ENCODE measurements around the gene SLC12A2. TPM values are rescaled to one million over a fixed set of nuclear protein-coding genes. Genes with fewer than 3 reads are reported as not detected.

SLC12A2 gene
- total and polyA plus RNA-seq, 10 donors: 2.0 to 20.4 (median 16.0) TPM

DNA sequence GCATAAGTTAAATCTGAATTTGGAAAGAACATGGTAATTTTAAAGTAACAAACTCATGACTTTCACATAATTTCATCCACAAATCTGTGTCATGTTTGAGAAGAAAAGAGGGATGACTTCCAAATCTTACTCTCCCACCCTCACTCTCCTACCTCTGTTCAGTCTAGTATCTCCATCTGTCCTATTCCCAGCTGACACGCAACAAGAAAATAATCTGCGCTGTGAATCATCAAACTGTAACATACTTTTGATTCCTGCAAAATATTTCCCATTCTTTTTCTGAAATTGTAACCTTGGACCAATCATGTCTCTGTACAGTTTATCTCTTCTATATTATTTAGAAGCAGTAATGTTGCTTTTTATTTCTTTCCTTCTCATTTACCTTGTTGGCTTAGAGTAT, 91.4 kb downstream of the SLC12A2 start:
- no peak overlapping the region for H3K27ac ChIP-seq
- TF ChIP-seq POLR2A (IDR thresholded peaks at IDR 0.05) (no peak), POLR2AphosphoS5 (IDR thresholded peaks at IDR 0.05) (no peak)
- TF ChIP-seq, protein P1, sequence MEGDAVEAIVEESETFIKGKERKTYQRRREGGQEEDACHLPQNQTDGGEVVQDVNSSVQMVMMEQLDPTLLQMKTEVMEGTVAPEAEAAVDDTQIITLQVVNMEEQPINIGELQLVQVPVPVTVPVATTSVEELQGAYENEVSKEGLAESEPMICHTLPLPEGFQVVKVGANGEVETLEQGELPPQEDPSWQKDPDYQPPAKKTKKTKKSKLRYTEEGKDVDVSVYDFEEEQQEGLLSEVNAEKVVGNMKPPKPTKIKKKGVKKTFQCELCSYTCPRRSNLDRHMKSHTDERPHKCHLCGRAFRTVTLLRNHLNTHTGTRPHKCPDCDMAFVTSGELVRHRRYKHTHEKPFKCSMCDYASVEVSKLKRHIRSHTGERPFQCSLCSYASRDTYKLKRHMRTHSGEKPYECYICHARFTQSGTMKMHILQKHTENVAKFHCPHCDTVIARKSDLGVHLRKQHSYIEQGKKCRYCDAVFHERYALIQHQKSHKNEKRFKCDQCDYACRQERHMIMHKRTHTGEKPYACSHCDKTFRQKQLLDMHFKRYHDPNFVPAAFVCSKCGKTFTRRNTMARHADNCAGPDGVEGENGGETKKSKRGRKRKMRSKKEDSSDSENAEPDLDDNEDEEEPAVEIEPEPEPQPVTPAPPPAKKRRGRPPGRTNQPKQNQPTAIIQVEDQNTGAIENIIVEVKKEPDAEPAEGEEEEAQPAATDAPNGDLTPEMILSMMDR (IDR thresholded peaks at IDR 0.05 in 8 of 11, conservative IDR thresholded peaks at IDR 0.05 in 3 of 11): no peak
- no peak for DNase-seq
- peaks cover 0 to 46% (median 8%) of the 10 kb centered on the region in 6 donors for H3K36me3 ChIP-seq
- H3K4me1 ChIP-seq: no peaks in the 10 kb centered on the region
- no peaks in the 10 kb centered on the region for H3K27me3 ChIP-seq (replicated peaks in 1 of 7)
- 94 to 99% (median 97%) methylated on average over 2 of the region's 2 CpGs for WGBS, 5 donors
- intact Hi-C loops (cut with DNase I; ENCODE audit: low total_unique reads): no loop called here
- no peaks in the 10 kb centered on the region for H3K9me3 ChIP-seq
- H3K4me3 ChIP-seq: no peak overlapping the region

DNA sequence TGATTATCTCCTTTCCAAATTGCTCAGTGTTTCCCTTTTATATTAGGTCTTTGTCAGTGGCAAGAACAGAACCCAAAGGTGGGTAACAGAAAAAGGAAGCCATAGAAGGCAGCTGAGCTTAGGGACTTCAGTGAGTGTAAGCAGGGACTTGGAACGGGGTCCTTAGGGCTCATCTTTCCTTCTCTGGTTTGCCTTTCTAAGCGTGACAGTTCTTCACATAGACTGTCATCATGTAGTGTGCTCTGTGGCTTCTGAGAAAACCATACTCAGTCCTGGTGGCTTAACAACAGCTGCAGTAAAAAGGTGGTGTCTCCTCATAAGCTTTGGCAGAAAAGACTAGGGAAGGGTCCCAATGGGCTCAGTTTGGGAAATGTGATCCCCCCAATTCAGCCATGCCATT, 108.8 kb downstream of the SLC12A2 start:
- Histone ChIP-seq H3K36me3 (peaks cover 0 to 23% (median 0%) of the 10 kb centered on the region in 6 donors), H3K27ac (no peak overlapping the region), H3K4me1 (no peaks in the 10 kb centered on the region), H3K27me3 (replicated peaks in 1 of 7) (no peaks in the 10 kb centered on the region), H3K4me3 (no peak overlapping the region), H3K9me3 (no peaks in the 10 kb centered on the region)
- no peak for TF ChIP-seq POLR2A (IDR thresholded peaks at IDR 0.05)
- TF ChIP-seq POLR2AphosphoS5 (IDR thresholded peaks at IDR 0.05): no peak
- TF ChIP-seq, protein P1 (IDR thresholded peaks at IDR 0.05 in 8 of 11, conservative IDR thresholded peaks at IDR 0.05 in 3 of 11): no peak
- DNase-seq: no peak
- WGBS, 5 donors: 91 to 100% (median 95%) methylated on average over 2 of the region's 2 CpGs
- intact Hi-C loops (cut with DNase I; ENCODE audit: low total_unique reads): no loop called here

DNA sequence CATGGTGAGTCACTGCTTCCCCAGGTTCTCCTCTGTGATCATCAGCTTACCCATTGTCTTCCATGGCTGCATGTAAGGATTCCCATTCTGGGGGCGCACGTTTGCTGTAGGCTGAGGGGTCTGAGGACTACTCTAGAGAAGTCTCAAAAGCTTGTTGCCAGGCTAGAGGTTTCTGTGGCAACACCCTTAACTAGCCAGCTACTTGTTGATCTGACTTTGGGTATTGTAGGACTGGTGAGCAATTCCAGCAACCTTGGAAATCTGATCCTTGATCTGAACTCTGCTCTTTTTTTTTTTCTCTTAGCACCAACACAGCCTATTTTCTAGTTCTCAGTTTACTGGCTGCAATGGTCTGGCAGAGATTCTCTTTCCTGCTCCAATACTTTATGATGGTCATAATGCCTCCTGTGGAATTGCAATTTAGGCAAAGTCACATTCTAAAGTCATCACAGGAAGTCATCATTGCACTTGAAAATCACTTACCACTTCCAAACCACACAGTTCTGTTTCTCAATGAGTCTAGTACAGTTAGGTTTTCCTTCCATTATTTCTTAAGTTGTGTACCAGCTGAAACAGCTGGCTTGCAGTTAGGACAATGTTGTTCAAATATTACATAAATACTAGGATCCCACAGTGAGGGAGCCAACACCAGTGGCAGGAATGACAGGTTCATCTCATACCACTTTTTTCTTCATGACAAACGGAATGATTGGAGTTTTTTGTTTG, 110.3 kb downstream of the SLC12A2 start:
- Histone ChIP-seq H3K9me3 (no peaks in the 10 kb centered on the region), H3K27ac (no peak overlapping the region), H3K4me3 (no peak overlapping the region), H3K4me1 (no peaks in the 10 kb centered on the region), H3K27me3 (replicated peaks in 1 of 7) (no peaks in the 10 kb centered on the region), H3K36me3 (peaks cover 0 to 8% (median 0%) of the 10 kb centered on the region in 6 donors)
- no peak for DNase-seq
- 89 to 98% (median 95%) methylated on average over 3 of the region's 3 CpGs for WGBS, 5 donors
- intact Hi-C loops (cut with DNase I; ENCODE audit: low total_unique reads): no loop called here
- TF ChIP-seq POLR2A (IDR thresholded peaks at IDR 0.05): no peak

DNA sequence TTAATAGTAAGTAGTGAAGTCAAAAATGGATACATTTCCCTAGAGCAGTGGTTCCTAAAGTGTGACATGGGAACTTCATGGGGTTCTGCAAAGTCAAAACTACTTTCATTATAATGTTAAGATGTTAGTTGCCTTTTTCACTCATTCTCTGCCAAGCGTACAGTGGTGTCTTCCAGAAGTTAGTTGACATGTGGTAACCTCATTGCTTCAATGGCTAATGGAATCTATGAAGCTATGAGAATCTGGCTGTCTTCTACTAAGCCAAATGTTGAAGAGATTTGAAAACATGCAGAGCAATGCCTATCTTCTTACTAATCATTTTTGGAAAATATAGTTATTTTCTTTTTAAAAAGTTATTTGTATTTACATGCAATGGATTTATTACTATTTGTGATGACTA, 111.8 kb downstream of the SLC12A2 start:
- no peak for DNase-seq
- no peak overlapping the region for H3K27ac ChIP-seq
- H3K4me1 ChIP-seq: no peaks in the 10 kb centered on the region
- no peaks in the 10 kb centered on the region for H3K27me3 ChIP-seq (replicated peaks in 1 of 7)
- WGBS, 5 donors: 92 to 97% (median 95%) methylated on average over 1 of the region's 1 CpG
- H3K4me3 ChIP-seq: no peak overlapping the region
- H3K36me3 ChIP-seq: peaks cover 0 to 4% (median 0%) of the 10 kb centered on the region in 6 donors
- H3K9me3 ChIP-seq: no peaks in the 10 kb centered on the region
- TF ChIP-seq POLR2A (IDR thresholded peaks at IDR 0.05) (no peak), POLR2AphosphoS5 (IDR thresholded peaks at IDR 0.05) (no peak)
- TF ChIP-seq, protein P1 (IDR thresholded peaks at IDR 0.05 in 8 of 11, conservative IDR thresholded peaks at IDR 0.05 in 3 of 11): no peak
- intact Hi-C loops (cut with DNase I; ENCODE audit: low total_unique reads): no loop called here
